ENCODE measurements around the gene ATP8A2.

GRCh38 chr13:25882466-25883357 lies 510.9 kb downstream of the ATP8A2 start:
- TF ChIP-seq, protein P1, sequence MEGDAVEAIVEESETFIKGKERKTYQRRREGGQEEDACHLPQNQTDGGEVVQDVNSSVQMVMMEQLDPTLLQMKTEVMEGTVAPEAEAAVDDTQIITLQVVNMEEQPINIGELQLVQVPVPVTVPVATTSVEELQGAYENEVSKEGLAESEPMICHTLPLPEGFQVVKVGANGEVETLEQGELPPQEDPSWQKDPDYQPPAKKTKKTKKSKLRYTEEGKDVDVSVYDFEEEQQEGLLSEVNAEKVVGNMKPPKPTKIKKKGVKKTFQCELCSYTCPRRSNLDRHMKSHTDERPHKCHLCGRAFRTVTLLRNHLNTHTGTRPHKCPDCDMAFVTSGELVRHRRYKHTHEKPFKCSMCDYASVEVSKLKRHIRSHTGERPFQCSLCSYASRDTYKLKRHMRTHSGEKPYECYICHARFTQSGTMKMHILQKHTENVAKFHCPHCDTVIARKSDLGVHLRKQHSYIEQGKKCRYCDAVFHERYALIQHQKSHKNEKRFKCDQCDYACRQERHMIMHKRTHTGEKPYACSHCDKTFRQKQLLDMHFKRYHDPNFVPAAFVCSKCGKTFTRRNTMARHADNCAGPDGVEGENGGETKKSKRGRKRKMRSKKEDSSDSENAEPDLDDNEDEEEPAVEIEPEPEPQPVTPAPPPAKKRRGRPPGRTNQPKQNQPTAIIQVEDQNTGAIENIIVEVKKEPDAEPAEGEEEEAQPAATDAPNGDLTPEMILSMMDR (conservative IDR thresholded peaks at IDR 0.05), result no peak
- TF ChIP-seq EZH2 (IDR thresholded peaks at IDR 0.05; ENCODE audit: low read depth), result no peak
